ENCODE measurements around the gene EIF4G3.

DNA sequence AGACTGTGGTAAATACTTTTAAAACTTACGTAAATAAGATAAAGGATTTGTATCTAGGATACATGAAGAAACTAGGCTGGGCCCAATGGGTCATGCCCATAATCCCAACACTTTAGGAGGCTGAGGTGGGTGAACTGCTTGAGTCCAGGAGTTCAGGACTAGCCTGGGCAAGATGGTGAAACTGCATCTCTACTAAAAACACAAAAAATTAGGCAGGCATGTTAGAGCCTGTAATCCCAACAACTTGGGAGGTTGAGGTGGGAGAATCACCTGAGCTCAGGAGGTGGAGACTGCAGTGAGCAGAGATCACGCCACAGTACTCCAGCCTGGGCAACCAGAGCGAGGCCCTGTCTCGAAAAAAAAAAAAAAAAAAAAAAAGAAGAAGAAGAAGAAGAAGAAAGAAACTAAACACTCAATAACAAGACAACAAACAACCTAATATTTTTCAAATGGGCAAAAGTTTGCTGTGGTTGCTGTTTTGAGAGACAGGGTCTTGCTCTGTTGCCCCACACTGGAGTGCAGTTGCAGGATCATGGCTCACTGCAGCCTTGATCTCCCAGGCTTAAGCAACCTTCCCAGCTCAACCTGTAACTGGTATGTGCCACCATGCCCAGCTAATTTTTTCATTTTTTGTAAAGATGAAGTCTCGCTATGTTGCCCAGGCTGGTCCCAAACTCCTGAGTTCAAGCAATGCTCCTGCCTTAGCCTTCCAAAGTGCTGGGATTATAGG lies 78.3 kb downstream of the EIF4G3 start:
- TF ChIP-seq POLR2AphosphoS5 (IDR thresholded peaks at IDR 0.05; ENCODE audit: low read depth, low read length) (no peak), CBX5 (IDR thresholded peaks at IDR 0.05; ENCODE audit: low read depth, low read length) (no peak), EZH2 (IDR thresholded peaks at IDR 0.05; ENCODE audit: low read depth, low read length, severe bottlenecking) (no peak), RFX5 (IDR thresholded peaks at IDR 0.05; ENCODE audit: borderline replicate concordance, low read depth, low read length) (no peak), CHD1 (IDR thresholded peaks at IDR 0.05; ENCODE audit: low read depth, low read length) (no peak), CREB1 (IDR thresholded peaks at IDR 0.05) (no peak)
- TF ChIP-seq, protein P1, sequence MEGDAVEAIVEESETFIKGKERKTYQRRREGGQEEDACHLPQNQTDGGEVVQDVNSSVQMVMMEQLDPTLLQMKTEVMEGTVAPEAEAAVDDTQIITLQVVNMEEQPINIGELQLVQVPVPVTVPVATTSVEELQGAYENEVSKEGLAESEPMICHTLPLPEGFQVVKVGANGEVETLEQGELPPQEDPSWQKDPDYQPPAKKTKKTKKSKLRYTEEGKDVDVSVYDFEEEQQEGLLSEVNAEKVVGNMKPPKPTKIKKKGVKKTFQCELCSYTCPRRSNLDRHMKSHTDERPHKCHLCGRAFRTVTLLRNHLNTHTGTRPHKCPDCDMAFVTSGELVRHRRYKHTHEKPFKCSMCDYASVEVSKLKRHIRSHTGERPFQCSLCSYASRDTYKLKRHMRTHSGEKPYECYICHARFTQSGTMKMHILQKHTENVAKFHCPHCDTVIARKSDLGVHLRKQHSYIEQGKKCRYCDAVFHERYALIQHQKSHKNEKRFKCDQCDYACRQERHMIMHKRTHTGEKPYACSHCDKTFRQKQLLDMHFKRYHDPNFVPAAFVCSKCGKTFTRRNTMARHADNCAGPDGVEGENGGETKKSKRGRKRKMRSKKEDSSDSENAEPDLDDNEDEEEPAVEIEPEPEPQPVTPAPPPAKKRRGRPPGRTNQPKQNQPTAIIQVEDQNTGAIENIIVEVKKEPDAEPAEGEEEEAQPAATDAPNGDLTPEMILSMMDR (IDR thresholded peaks at IDR 0.05; ENCODE audit: control extremely low read depth in 1 of 3, insufficient read depth in 1 of 3, low read depth in 1 of 3, low read length in 3 of 3) = no peak
- TF ChIP-seq, protein P2, sequence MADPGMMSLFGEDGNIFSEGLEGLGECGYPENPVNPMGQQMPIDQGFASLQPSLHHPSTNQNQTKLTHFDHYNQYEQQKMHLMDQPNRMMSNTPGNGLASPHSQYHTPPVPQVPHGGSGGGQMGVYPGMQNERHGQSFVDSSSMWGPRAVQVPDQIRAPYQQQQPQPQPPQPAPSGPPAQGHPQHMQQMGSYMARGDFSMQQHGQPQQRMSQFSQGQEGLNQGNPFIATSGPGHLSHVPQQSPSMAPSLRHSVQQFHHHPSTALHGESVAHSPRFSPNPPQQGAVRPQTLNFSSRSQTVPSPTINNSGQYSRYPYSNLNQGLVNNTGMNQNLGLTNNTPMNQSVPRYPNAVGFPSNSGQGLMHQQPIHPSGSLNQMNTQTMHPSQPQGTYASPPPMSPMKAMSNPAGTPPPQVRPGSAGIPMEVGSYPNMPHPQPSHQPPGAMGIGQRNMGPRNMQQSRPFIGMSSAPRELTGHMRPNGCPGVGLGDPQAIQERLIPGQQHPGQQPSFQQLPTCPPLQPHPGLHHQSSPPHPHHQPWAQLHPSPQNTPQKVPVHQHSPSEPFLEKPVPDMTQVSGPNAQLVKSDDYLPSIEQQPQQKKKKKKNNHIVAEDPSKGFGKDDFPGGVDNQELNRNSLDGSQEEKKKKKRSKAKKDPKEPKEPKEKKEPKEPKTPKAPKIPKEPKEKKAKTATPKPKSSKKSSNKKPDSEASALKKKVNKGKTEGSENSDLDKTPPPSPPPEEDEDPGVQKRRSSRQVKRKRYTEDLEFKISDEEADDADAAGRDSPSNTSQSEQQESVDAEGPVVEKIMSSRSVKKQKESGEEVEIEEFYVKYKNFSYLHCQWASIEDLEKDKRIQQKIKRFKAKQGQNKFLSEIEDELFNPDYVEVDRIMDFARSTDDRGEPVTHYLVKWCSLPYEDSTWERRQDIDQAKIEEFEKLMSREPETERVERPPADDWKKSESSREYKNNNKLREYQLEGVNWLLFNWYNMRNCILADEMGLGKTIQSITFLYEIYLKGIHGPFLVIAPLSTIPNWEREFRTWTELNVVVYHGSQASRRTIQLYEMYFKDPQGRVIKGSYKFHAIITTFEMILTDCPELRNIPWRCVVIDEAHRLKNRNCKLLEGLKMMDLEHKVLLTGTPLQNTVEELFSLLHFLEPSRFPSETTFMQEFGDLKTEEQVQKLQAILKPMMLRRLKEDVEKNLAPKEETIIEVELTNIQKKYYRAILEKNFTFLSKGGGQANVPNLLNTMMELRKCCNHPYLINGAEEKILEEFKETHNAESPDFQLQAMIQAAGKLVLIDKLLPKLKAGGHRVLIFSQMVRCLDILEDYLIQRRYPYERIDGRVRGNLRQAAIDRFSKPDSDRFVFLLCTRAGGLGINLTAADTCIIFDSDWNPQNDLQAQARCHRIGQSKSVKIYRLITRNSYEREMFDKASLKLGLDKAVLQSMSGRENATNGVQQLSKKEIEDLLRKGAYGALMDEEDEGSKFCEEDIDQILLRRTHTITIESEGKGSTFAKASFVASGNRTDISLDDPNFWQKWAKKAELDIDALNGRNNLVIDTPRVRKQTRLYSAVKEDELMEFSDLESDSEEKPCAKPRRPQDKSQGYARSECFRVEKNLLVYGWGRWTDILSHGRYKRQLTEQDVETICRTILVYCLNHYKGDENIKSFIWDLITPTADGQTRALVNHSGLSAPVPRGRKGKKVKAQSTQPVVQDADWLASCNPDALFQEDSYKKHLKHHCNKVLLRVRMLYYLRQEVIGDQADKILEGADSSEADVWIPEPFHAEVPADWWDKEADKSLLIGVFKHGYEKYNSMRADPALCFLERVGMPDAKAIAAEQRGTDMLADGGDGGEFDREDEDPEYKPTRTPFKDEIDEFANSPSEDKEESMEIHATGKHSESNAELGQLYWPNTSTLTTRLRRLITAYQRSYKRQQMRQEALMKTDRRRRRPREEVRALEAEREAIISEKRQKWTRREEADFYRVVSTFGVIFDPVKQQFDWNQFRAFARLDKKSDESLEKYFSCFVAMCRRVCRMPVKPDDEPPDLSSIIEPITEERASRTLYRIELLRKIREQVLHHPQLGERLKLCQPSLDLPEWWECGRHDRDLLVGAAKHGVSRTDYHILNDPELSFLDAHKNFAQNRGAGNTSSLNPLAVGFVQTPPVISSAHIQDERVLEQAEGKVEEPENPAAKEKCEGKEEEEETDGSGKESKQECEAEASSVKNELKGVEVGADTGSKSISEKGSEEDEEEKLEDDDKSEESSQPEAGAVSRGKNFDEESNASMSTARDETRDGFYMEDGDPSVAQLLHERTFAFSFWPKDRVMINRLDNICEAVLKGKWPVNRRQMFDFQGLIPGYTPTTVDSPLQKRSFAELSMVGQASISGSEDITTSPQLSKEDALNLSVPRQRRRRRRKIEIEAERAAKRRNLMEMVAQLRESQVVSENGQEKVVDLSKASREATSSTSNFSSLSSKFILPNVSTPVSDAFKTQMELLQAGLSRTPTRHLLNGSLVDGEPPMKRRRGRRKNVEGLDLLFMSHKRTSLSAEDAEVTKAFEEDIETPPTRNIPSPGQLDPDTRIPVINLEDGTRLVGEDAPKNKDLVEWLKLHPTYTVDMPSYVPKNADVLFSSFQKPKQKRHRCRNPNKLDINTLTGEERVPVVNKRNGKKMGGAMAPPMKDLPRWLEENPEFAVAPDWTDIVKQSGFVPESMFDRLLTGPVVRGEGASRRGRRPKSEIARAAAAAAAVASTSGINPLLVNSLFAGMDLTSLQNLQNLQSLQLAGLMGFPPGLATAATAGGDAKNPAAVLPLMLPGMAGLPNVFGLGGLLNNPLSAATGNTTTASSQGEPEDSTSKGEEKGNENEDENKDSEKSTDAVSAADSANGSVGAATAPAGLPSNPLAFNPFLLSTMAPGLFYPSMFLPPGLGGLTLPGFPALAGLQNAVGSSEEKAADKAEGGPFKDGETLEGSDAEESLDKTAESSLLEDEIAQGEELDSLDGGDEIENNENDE (IDR thresholded peaks at IDR 0.05; ENCODE audit: insufficient replicate concordance, low read length) = no peak
- TF ChIP-seq, protein P3, sequence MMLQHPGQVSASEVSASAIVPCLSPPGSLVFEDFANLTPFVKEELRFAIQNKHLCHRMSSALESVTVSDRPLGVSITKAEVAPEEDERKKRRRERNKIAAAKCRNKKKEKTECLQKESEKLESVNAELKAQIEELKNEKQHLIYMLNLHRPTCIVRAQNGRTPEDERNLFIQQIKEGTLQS (IDR thresholded peaks at IDR 0.05; ENCODE audit: insufficient read depth, low read depth, low read length) = no peak
